GM23338 (cell line): ENCODE data around the gene BGLAP.

Source experiments
- CREB1 ChIP-seq: fragments of 250-450 bp; sonication (Bioruptor Pico); IDR thresholded peaks from 2 replicates; pipeline ENCODE4 v1.5.0; 2020; ENCODE audit warnings: low read depth, mild to moderate bottlenecking, moderate library complexity
- EZH2 ChIP-seq: fragments of 200-600 bp; sonication (generic); IDR thresholded peaks from one replicate; pipeline ENCODE4 v1.8.0; 2017; ENCODE audit warnings: antibody characterized with exemption, mild to moderate bottlenecking, low read depth; ENCODE audit not compliant: unreplicated experiment
- TF ChIP-seq, protein P1 (sequence below), 2 experiments: fragments of 200-600 bp in 1 of 2; sonication (generic) in 1 of 2; conservative IDR thresholded peaks; 2 replicates each; pipeline versions ENCODE4 v1.5.1 to v1.6.1; 2016 to 2017; ENCODE audit warnings: antibody characterized with exemption in 2 of 2, low read depth in 2 of 2, mild to moderate bottlenecking in 2 of 2, moderate library complexity in 1 of 2

DNA sequence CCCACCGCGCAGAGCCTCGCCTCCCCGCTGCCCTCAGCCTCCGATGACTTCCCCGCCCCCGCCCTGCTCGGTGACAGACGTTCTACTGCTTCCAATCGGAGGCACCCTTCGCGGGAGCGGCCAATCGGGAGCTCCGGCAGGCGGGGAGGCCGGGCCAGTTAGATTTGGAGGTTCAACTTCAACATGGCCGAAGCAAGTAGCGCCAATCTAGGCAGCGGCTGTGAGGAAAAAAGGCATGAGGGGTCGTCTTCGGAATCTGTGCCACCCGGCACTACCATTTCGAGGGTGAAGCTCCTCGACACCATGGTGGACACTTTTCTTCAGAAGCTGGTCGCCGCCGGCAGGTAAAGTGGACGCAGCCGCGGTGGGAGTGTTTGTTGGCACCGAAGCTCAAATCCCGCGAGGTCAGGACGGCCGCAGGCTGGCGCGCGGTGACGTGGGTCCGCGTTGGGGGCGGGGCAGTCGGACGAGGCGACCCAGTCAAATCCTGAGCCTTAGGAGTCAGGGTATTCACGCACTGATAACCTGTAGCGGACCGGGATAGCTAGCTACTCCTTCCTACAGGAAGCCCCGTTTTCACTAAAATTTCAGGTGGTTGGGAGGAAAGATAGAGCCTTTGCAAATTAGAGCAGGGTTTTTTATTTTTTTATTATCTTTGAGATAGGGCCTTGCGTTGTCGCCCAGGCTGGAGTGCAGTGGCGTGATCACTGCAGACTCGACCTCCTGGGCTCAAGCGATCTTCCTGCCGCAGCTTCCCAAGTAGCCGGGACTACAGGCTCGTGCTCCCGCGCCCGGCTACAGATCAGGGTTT, 28.9 kb upstream of the BGLAP start, which contains the start of gene PMF1:
- TF ChIP-seq, protein P1, sequence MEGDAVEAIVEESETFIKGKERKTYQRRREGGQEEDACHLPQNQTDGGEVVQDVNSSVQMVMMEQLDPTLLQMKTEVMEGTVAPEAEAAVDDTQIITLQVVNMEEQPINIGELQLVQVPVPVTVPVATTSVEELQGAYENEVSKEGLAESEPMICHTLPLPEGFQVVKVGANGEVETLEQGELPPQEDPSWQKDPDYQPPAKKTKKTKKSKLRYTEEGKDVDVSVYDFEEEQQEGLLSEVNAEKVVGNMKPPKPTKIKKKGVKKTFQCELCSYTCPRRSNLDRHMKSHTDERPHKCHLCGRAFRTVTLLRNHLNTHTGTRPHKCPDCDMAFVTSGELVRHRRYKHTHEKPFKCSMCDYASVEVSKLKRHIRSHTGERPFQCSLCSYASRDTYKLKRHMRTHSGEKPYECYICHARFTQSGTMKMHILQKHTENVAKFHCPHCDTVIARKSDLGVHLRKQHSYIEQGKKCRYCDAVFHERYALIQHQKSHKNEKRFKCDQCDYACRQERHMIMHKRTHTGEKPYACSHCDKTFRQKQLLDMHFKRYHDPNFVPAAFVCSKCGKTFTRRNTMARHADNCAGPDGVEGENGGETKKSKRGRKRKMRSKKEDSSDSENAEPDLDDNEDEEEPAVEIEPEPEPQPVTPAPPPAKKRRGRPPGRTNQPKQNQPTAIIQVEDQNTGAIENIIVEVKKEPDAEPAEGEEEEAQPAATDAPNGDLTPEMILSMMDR (conservative IDR thresholded peaks at IDR 0.05; ENCODE audit: low read depth in 2 of 2), result no peak
- no peak for TF ChIP-seq EZH2
- peak; percentile 93 for TF ChIP-seq CREB1
